Right atrium auricular region (tissue), 2 donors: Measurements from ENCODE around the gene PLIN3. TPM values are rescaled to one million over a fixed set of nuclear protein-coding genes. Genes with fewer than 3 reads are reported as not detected.
"Not testable (repeated sequence)": the region's sequence is repeated elsewhere in the genome, so short reads cannot be mapped to it uniquely, and the experiment has no call there.

ENCODE experiments used
- DNase-seq: peaks from one replicate; pipeline ENCODE4 v3.0.0-alpha.2; 2019; ENCODE audit warnings: low spot score
- H3K27ac ChIP-seq, 2 donors: fragments of 200-600 bp; sonication (generic); 1 replicate in 1 of 2; 2 replicates in 1 of 2; pipeline ENCODE4 v1.5.1; 2016 to 2019
- H3K27me3 ChIP-seq, 2 donors: fragments of 200-600 bp; sonication (generic); one replicate each; pipeline versions ENCODE4 v1.5.1 to v1.6.0; 2017 to 2019
- H3K36me3 ChIP-seq: fragments of 200-600 bp; sonication (generic); one replicate; pipeline ENCODE4 v1.5.1; 2016
- H3K4me1 ChIP-seq, 2 donors: fragments of 200-600 bp; sonication (generic); one replicate each; pipeline versions ENCODE4 v1.5.1 to v1.6.0; 2017 to 2019
- H3K4me3 ChIP-seq, 2 donors: fragments of 200-600 bp; sonication (generic); 1 replicate in 1 of 2; 2 replicates in 1 of 2; pipeline ENCODE4 v1.5.1; 2017 to 2019; ENCODE audit warnings: mild to moderate bottlenecking in 1 of 2, moderate library complexity in 1 of 2
- H3K9me3 ChIP-seq, 2 donors: fragments of 200-600 bp; sonication (generic); one replicate each; pipeline ENCODE4 v1.5.1; 2019
- CTCF ChIP-seq, 2 donors: fragments of 200-600 bp; sonication (generic); IDR thresholded peaks; one replicate each; pipeline ENCODE4 v1.5.1; 2019; ENCODE audit warnings: antibody characterized with exemption in 2 of 2
- total RNA-seq, 2 donors: library from RNA; depleted of rRNA; stranded (reverse); fragments of >200 nt; gene quantifications; one replicate each; pipeline ENCODE4 v1.1.0, GENCODE V29; 2016

PLIN3 gene
- total RNA-seq, 2 donors from 2014 or later, result 23.3 to 27.2 TPM

DNA sequence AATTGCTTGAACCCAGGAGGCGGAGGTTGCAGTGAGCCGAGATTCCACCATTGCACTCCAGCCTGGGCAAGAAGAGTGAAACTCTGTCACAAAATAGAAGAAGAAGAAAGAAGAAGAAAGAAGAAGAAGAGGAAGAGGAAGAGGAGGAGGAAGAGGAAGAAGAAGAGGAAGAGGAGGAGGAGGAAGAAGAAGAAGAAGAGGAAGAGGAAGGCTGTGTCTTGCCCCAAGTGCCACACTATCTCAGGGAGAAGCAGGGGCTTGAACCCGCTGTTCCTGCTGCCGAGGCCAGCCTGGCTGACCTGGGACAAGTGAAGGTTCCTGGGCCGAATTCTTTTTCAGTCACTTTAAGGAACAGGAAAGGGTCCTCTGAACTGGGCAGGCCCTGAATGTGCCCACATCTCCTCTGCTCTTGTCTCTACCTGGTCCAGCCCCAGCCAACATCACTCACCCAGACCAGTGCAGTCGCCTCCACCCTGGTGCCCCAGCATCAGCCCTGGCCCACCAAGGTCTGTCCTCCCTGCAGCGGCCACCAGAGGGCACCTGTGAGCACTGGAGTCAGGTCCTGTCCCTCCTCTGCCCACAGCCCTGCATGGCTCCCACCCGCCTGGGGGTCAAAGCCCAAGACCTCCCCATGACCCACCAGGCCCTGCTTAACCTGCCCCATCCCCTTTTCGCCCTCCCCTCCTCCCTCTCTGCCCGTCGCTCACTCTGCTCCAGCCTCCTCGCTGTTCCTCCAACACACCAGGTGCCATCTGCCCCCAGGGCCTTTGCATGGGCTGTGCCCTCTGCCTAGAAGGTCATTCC lies 55.9 kb downstream of the PLIN3 start:
- Histone ChIP-seq H3K4me1 (peaks cover 0 to 23% of the 10 kb centered on the region in 2 donors), H3K27me3 (no peaks in the 10 kb centered on the region), H3K9me3 (no peaks in the 10 kb centered on the region), H3K36me3 (peaks cover 4% of the 10 kb centered on the region), H3K27ac (no peak overlapping the region), H3K4me3 (no peak overlapping the region)
- peak; percentile 82 for DNase-seq
- TF ChIP-seq CTCF (IDR thresholded peaks at IDR 0.05), result peak; percentile 83 to 92

DNA sequence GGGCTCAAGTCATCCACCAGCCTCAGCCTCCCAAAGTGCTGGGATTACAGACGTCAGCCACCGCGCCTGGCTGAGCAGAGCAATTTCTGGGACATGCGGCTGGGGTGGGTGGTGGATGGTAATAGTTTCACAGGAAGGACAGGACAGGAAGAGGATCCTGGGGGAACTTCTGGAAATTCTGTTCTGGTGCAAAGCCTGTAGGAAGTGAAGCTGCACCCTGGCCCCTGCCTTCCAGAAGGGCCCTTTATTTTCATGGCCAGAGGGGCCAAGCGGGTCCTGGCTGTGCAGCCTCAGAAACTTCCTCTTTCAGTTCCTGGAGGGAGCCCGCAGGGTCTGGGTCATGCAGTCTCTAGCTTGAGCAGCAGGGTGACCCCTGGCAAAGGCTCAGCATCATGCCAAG lies 60.3 kb downstream of the PLIN3 start:
- Histone ChIP-seq H3K36me3 (no peaks in the 10 kb centered on the region), H3K4me3 (no peak overlapping the region), H3K27me3 (no peaks in the 10 kb centered on the region), H3K9me3 (no peaks in the 10 kb centered on the region), H3K27ac (no peak overlapping the region), H3K4me1 (peaks cover 0 to 16% of the 10 kb centered on the region in 2 donors)
- TF ChIP-seq CTCF (IDR thresholded peaks at IDR 0.05), result no peak
- DNase-seq, result no peak

DNA sequence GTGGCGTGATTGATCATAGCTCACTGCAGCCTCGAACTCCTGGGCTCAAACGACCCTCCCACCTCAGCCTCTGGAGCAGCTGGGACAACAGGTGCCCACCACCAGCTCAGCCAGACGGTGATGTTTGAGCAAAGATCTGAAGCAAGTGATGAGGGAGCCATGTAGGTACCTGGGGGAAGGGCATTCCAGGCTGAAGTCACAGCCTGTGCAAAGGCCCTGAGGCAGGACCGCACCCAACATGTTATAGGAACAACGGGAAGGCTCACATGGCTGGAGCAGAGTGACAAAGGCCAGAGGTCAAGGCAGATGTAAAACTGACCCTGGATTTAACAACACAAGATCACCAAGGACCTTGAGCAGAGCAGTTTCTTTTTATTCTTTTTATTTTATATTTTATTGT lies 61.1 kb downstream of the PLIN3 start:
- DNase-seq, result no peak
- H3K4me3 ChIP-seq, result no peak overlapping the region
- H3K4me1 ChIP-seq, result peaks cover 0 to 18% of the 10 kb centered on the region in 2 donors
- no peak for TF ChIP-seq CTCF (IDR thresholded peaks at IDR 0.05)
- H3K27ac ChIP-seq, result no peak overlapping the region
- H3K27me3 ChIP-seq, result no peaks in the 10 kb centered on the region
- no peaks in the 10 kb centered on the region for H3K36me3 ChIP-seq
- no peaks in the 10 kb centered on the region for H3K9me3 ChIP-seq

- not testable (repeated sequence) for H3K27ac ChIP-seq, H3K27me3 ChIP-seq, H3K4me3 ChIP-seq
Observed at GRCh38 chr19:4805140-4805539, 62.3 kb downstream of the PLIN3 start.

DNA sequence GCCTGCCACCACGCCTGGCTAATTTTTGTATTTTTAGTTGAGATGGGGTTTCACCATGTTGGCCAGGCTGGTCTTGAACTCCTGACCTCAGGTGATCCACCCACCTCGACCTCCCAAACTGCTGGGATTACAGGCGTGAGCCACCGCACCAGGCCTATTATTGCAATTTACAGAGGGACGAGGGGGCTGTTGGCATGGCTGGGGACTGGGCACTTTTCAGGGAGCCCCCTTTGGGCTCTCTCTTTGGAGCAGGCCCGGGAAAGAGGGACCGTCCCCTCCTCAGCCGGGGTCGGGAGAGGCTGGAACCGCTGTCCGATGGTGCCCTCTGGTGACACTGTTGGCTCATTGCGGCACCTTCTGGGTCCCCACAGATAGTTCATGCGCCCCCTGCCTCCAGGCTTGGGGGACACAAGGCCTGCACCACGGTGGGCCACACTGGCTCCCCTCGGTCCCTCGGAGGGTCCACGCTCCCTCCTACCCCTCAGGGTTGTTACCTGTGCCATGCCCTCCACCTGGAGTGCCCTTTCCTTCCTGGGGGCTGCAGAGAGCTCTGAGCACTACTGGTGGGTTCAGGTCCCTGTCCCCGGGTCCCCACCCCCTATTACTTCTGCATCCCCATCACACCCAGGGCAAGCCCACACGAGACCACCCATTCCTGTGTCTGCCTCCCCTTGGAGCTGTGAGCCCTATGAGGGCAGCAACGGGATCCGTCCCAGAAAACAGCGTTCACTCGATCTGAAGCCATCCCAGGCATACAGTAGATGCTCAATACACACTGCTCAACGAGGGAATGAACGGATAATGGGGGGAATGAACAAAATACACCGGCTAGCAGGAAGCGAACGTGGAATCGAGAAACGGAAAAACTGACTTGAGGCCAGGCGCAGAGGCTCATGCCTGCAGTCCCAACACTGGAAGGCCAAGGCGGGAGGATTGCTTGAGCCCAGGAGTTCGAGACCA lies 63.5 kb downstream of the PLIN3 start:
- TF ChIP-seq CTCF (IDR thresholded peaks at IDR 0.05), result peak; percentile 73 to 88
- H3K27me3 ChIP-seq, result no peaks in the 10 kb centered on the region
- DNase-seq, result no peak
- H3K27ac ChIP-seq, result no peak overlapping the region
- no peaks in the 10 kb centered on the region for H3K9me3 ChIP-seq
- no peaks in the 10 kb centered on the region for H3K36me3 ChIP-seq
- H3K4me1 ChIP-seq, result peaks cover 0 to 28% of the 10 kb centered on the region in 2 donors
- no peak overlapping the region for H3K4me3 ChIP-seq

More at GRCh38 chr19:4805140-4805539, 62.3 kb downstream of the PLIN3 start:
- not testable (repeated sequence) for H3K36me3 ChIP-seq, H3K9me3 ChIP-seq, DNase-seq
- H3K4me1 ChIP-seq, result peaks cover 0 to 27% of the 10 kb centered on the region in 2 donors

DNA sequence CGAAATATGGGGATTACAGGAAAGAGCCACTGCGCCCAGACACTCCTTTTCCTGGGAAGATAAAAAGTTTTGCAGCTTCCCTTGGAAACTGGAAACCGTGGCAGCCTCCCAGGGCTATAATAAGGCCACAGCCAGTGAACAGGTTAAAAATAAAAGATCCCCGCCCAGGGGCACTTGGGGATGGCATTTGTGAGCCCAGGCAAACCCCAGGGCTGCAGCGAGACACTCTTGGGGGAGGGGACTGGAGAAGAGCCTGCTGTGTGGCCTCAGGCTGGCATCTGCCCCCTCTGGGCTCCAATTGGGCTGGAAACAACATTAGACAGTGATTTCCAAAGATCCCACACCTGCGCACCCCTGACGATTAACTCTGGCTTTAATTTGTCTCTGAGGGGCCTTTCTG lies 64.8 kb downstream of the PLIN3 start:
- Histone ChIP-seq H3K4me3 (no peak overlapping the region), H3K27me3 (no peaks in the 10 kb centered on the region), H3K27ac (peak overlapping the region; percentile 47 to 59), H3K4me1 (peaks cover 0 to 28% of the 10 kb centered on the region in 2 donors), H3K36me3 (no peaks in the 10 kb centered on the region), H3K9me3 (no peaks in the 10 kb centered on the region)
- DNase-seq, result no peak
- no peak for TF ChIP-seq CTCF (IDR thresholded peaks at IDR 0.05)
